Fibroblast of pulmonary artery (primary cell): ENCODE data around the gene PRCC.

ENCODE experiments used
- DNase-seq: peaks from one replicate; pipeline ENCODE4 v3.0.0-alpha.2; 2010; ENCODE audit warnings: low read depth
- H3K4me3 ChIP-seq: replicated peaks from 2 replicates; pipeline ENCODE4 v1.5.1; 2011; ENCODE audit warnings: low read depth, mild to moderate bottlenecking, control low read depth, low read length, moderate library complexity
- CTCF ChIP-seq: IDR thresholded peaks from 2 replicates; pipeline ENCODE4 v1.5.1; 2011; ENCODE audit warnings: mild to moderate bottlenecking, control low read depth, low read length, inconsistent platforms; ENCODE audit errors: missing control alignments

PRCC gene

GRCh38 chr1:156832434-156832833 is 65.1 kb downstream of the PRCC start:
- DNase-seq: no peak
- no peak for TF ChIP-seq CTCF
- H3K4me3 ChIP-seq: no peak overlapping the region

GRCh38 chr1:156833603-156834002 is 66.3 kb downstream of the PRCC start:
- DNase-seq: no peak
- H3K4me3 ChIP-seq: no peak overlapping the region
- TF ChIP-seq CTCF: no peak

GRCh38 chr1:156834322-156834721 is 67.0 kb downstream of the PRCC start:
- DNase-seq: no peak
- no peak overlapping the region for H3K4me3 ChIP-seq
- no peak for TF ChIP-seq CTCF

GRCh38 chr1:156836041-156836654 is 68.8 kb downstream of the PRCC start:
- TF ChIP-seq CTCF: no peak
- no peak overlapping the region for H3K4me3 ChIP-seq
- DNase-seq: no peak

- H3K4me3 ChIP-seq: no peak overlapping the region
- no peak for DNase-seq
- TF ChIP-seq CTCF: no peak
Measured at GRCh38 chr1:156836892-156837291, 69.6 kb downstream of the PRCC start.

- TF ChIP-seq CTCF: peak; percentile 94
- no peak overlapping the region for H3K4me3 ChIP-seq
- peak; percentile 27 for DNase-seq
Measured at GRCh38 chr1:156838972-156839371, 71.6 kb downstream of the PRCC start.

- no peak for TF ChIP-seq CTCF
- H3K4me3 ChIP-seq: no peak overlapping the region
- DNase-seq: no peak
Measured at GRCh38 chr1:156839426-156840109, 72.2 kb downstream of the PRCC start.
